WI38 (cell line): Measurements from ENCODE around the gene RDH8.

Experiments
- H3K4me3 ChIP-seq: 2 replicates; pipeline ENCODE4 v1.5.1; 2011; ENCODE audit warnings: low read depth, mild to moderate bottlenecking, control low read depth, low read length
- TF ChIP-seq, protein P1 (sequence below): IDR thresholded peaks from 2 replicates; pipeline ENCODE4 v1.5.1; 2012; ENCODE audit warnings: low read depth, mild to moderate bottlenecking, control low read depth, low read length

Gene RDH8

DNA sequence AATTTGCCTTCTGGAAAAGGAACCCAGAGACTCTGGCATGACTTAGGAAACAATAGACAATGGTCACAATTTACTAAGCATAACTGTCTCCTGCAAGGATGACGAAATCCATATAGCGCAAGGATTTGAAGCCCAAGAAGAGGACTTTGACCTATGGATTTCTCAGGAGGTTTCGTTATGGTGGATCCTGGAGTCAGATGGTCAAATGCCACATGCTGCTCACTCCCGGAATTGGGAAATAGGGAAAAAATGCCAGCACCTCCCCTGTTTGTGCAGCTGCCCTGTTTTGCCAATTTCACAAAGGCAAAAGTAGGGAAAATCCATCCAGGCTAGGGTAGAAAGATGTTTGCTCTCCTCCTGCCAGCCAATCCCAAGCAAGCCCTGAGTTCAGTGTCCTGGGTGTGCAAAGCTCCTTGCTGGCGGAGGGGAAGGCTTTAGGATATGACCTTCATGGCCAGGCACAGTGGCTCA is 23.4 kb downstream of the RDH8 start:
- TF ChIP-seq, protein P1, sequence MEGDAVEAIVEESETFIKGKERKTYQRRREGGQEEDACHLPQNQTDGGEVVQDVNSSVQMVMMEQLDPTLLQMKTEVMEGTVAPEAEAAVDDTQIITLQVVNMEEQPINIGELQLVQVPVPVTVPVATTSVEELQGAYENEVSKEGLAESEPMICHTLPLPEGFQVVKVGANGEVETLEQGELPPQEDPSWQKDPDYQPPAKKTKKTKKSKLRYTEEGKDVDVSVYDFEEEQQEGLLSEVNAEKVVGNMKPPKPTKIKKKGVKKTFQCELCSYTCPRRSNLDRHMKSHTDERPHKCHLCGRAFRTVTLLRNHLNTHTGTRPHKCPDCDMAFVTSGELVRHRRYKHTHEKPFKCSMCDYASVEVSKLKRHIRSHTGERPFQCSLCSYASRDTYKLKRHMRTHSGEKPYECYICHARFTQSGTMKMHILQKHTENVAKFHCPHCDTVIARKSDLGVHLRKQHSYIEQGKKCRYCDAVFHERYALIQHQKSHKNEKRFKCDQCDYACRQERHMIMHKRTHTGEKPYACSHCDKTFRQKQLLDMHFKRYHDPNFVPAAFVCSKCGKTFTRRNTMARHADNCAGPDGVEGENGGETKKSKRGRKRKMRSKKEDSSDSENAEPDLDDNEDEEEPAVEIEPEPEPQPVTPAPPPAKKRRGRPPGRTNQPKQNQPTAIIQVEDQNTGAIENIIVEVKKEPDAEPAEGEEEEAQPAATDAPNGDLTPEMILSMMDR, result no peak
- no peak overlapping the region for H3K4me3 ChIP-seq

DNA sequence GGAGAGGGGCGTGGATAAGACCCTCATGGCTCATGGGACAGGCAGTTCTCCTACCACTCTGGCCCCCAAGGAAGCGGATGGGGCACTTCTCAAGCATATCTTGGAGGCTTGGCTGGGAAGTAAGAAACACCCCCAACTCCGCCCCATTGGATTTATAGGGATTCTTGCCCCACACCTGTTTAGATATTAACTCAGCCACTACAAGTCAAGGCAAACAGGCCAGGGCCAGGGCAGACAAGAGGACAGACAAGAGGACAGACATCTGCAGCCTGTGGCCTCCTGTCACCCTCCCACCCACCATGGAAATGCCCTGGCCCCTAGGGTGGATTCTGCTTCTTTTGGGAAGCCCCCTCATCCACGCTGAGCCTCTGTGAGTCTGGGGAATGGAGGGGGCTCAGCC is 24.1 kb downstream of the RDH8 start:
- TF ChIP-seq, protein P1, result no peak
- H3K4me3 ChIP-seq, result no peak overlapping the region

DNA sequence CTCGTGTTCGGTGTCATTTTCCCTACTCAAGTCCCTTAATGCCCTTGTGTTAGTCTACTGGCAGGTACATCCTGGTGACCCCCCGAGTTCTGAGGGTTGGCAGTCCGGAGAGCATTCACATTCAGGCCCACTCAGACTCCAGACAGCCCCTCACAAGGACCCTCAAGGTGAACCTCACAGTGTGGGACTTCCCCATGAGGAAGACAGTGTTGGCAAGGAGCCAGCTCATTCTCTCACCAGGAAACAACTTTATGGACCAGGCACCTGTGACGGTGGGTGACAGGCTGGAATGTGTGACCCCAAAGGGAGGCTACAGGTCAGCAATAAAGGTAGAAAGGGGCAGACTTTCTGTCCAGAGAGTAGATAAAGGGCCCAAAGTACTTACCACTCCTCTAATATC is 24.5 kb downstream of the RDH8 start:
- no peak overlapping the region for H3K4me3 ChIP-seq
- TF ChIP-seq, protein P1, result no peak

DNA sequence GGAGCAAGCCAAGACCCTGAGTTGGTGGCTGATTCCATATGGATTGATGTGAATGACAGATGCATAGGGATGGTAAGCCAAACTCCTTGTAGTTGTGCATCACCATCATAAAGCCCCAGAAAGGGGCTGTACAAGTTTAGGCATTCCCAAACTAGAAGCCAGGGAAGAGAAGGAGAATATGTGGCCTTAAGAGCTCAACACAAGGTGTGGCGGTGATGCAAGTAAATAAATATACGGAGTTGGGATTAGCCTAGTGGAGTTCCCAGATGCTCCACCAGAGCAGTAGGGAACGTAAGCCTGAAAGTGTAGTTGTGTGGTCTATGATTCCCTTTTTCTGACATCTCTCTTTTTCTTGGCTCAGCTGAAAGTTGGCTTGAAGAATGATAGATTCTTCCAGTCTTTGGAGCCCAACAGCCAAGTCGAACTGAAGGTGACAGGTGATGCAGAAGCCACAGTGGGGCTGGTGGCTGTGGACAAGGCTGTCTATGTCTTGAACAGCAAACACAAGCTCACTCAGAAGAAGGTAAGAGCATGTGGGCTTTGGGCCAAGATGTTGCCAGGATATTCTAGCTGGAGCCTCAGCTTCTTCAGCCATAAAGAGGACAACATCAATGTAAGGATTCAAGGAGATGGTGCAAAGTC is 30.1 kb downstream of the RDH8 start:
- H3K4me3 ChIP-seq, result no peak overlapping the region
- TF ChIP-seq, protein P1, result no peak

DNA sequence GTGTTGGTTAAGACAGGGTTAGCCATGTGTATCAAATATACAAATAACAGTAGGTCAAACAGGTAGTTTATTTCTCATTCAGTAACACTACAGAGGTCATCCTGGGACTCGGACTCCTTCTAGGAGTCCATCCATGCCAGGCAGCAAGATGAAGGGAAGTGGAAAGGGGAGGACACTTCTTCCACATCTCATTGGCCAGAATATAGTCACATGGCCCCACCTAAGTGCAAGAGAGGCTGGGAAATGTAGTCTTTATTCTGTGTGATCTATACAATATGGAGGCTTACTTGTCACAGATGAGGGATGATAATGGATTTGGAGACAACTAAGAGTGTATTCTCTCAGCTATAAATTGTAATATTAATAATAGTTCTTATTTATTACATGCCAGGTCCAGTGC is 31.1 kb downstream of the RDH8 start:
- TF ChIP-seq, protein P1, result no peak
- H3K4me3 ChIP-seq, result no peak overlapping the region

DNA sequence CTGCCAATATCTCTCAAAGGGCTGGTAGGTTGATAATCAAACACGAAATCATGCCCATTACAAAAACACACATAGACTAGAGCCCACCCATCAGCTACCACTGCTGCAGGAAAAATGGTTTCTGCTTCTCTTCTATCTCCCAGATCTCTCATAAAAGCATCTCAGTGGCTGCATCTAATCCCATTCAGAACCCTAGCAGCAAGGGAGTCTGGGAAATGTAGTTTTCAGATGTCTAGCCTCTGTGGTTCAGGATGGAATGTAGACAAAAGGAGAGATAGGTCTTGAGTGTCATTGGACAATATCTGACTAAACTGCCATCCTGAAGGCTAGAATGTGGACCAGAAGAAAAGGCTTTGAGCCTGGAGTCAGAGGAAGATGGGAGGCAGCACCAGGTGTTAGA is 32.1 kb downstream of the RDH8 start:
- H3K4me3 ChIP-seq, result no peak overlapping the region
- TF ChIP-seq, protein P1, result no peak

DNA sequence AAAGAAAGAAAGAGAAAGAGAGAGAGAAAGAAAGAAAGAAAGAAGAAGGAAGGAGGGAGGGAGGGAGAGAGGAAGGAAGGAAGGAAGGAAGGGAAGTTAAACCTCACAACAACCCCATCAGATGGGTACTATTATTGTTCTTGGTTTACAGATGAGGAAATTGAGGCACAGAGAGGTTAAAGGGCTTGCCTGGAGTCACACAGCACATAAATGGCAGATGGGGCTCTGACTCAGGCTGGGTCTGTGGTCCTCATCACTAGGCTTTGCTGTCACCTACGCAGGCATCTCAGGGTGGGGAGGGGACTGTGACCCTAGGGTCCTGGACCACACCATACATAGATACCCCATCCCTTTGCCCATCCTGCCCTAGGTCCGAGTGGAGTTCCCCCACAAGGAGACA is 36.3 kb downstream of the RDH8 start:
- H3K4me3 ChIP-seq, result no peak overlapping the region
- TF ChIP-seq, protein P1, result no peak
